Measurements from ENCODE around the gene NDUFC1. TPM values are rescaled to one million over a fixed set of nuclear protein-coding genes. Genes with fewer than 3 reads are reported as not detected.

Gene NDUFC1
- total and polyA plus RNA-seq, 2 donors (not counting 1 experiment from before 2014, with no cell fraction given) = 36.9 to 47.9 TPM

DNA sequence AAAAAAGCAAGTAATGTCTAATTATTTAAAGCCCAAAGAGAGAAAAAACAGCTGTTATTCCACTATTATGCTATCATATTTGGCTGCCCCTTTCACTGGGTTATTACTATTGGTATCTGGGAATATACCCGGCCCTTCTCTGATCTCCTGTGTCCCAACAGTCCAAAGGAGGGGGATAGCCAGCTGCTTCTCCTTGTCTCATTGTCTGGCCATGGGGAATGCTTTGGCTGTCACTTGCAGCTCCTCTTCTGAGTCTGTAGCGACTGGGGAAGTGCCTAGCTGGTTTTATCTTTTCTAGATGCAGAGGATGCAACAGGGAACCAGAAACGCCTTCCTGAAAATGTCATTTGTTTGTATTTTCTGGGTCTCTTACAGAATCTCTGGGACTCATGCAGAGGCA lies 56.1 kb downstream of the NDUFC1 start:
- H3K36me3 ChIP-seq (ENCODE audit: control insufficient read depth, insufficient read depth, low read length) = no peaks in the 10 kb centered on the region
- H2AFZ ChIP-seq (ENCODE audit: low read length) = peak overlapping the region; percentile 6
- H3K79me2 ChIP-seq (ENCODE audit: control insufficient read depth, insufficient read depth, low read length) = no peaks in the 10 kb centered on the region
- peak overlapping the region; percentile 49 for H3K27ac ChIP-seq (ENCODE audit: insufficient read depth, low read length)
- H4K20me1 ChIP-seq (ENCODE audit: control insufficient read depth, extremely low read depth, insufficient read depth, low read length) = no peaks in the 10 kb centered on the region
- H3K9ac ChIP-seq (ENCODE audit: insufficient read depth, low read length) = no peak overlapping the region
- DNase-seq (ENCODE audit: low read depth in 2 of 2) = no peak
- H3K4me1 ChIP-seq (ENCODE audit: control insufficient read depth, extremely low read depth, insufficient read depth, low read length) = peaks cover 19% of the 10 kb centered on the region
- H3K4me2 ChIP-seq (ENCODE audit: extremely low read depth, insufficient read depth, low read length) = no peak overlapping the region
- no peak overlapping the region for H3K4me3 ChIP-seq (replicated peaks in 1 of 4; ENCODE audit: control extremely low read depth in 1 of 4, insufficient read depth in 1 of 4, low read depth in 3 of 4, low read length in 4 of 4)
- no peaks in the 10 kb centered on the region for H3K27me3 ChIP-seq (ENCODE audit: control insufficient read depth, insufficient read depth, low read length)
- H3K9me3 ChIP-seq (ENCODE audit: control insufficient read depth, insufficient read depth, low read depth, low read length) = no peaks in the 10 kb centered on the region
- no peak for TF ChIP-seq EZH2 (IDR thresholded peaks at IDR 0.05; ENCODE audit: low read length, missing control alignments)
- TF ChIP-seq, protein P1, sequence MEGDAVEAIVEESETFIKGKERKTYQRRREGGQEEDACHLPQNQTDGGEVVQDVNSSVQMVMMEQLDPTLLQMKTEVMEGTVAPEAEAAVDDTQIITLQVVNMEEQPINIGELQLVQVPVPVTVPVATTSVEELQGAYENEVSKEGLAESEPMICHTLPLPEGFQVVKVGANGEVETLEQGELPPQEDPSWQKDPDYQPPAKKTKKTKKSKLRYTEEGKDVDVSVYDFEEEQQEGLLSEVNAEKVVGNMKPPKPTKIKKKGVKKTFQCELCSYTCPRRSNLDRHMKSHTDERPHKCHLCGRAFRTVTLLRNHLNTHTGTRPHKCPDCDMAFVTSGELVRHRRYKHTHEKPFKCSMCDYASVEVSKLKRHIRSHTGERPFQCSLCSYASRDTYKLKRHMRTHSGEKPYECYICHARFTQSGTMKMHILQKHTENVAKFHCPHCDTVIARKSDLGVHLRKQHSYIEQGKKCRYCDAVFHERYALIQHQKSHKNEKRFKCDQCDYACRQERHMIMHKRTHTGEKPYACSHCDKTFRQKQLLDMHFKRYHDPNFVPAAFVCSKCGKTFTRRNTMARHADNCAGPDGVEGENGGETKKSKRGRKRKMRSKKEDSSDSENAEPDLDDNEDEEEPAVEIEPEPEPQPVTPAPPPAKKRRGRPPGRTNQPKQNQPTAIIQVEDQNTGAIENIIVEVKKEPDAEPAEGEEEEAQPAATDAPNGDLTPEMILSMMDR (conservative IDR thresholded peaks at IDR 0.05 in 1 of 2, IDR thresholded peaks at IDR 0.05 in 1 of 2; ENCODE audit: low read depth in 1 of 2, low read length in 2 of 2) = no peak

DNA sequence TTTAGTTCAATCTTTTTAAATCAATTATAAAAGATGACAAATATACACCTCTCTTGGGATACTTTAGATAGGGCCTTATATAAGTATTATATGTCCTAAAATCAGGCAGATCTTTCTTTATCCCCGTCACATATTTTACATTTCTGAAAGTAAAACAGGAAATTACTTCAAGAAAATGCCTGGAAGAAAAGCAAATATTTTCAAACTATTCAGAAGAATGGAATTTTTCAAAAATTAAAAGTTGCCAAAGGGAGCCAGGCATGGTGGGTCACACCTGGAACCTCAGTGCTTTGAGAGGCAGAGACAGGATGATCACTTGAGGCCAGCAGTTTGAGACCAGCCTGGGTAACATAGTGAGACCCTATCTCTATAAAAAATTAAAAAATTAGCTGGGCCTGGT lies 56.7 kb downstream of the NDUFC1 start:
- no peaks in the 10 kb centered on the region for H3K9me3 ChIP-seq (ENCODE audit: control insufficient read depth, insufficient read depth, low read depth, low read length)
- H3K9ac ChIP-seq (ENCODE audit: insufficient read depth, low read length) = no peak overlapping the region
- H3K4me3 ChIP-seq (replicated peaks in 1 of 4; ENCODE audit: control extremely low read depth in 1 of 4, insufficient read depth in 1 of 4, low read depth in 3 of 4, low read length in 4 of 4) = no peak overlapping the region
- TF ChIP-seq, protein P1 (conservative IDR thresholded peaks at IDR 0.05 in 1 of 2, IDR thresholded peaks at IDR 0.05 in 1 of 2; ENCODE audit: low read depth in 1 of 2, low read length in 2 of 2) = no peak
- no peak for TF ChIP-seq EZH2 (IDR thresholded peaks at IDR 0.05; ENCODE audit: low read length, missing control alignments)
- peak overlapping the region; percentile 28 for H3K4me2 ChIP-seq (ENCODE audit: extremely low read depth, insufficient read depth, low read length)
- H2AFZ ChIP-seq (ENCODE audit: low read length) = no peak overlapping the region
- H3K27ac ChIP-seq (ENCODE audit: insufficient read depth, low read length) = peak overlapping the region; percentile 49
- no peaks in the 10 kb centered on the region for H3K79me2 ChIP-seq (ENCODE audit: control insufficient read depth, insufficient read depth, low read length)
- H3K36me3 ChIP-seq (ENCODE audit: control insufficient read depth, insufficient read depth, low read length) = no peaks in the 10 kb centered on the region
- peaks cover 19% of the 10 kb centered on the region for H3K4me1 ChIP-seq (ENCODE audit: control insufficient read depth, extremely low read depth, insufficient read depth, low read length)
- no peaks in the 10 kb centered on the region for H3K27me3 ChIP-seq (ENCODE audit: control insufficient read depth, insufficient read depth, low read length)
- peak in 1 of 2 donors; percentile 65 for DNase-seq (ENCODE audit: low read depth in 2 of 2)
- no peaks in the 10 kb centered on the region for H4K20me1 ChIP-seq (ENCODE audit: control insufficient read depth, extremely low read depth, insufficient read depth, low read length)

DNA sequence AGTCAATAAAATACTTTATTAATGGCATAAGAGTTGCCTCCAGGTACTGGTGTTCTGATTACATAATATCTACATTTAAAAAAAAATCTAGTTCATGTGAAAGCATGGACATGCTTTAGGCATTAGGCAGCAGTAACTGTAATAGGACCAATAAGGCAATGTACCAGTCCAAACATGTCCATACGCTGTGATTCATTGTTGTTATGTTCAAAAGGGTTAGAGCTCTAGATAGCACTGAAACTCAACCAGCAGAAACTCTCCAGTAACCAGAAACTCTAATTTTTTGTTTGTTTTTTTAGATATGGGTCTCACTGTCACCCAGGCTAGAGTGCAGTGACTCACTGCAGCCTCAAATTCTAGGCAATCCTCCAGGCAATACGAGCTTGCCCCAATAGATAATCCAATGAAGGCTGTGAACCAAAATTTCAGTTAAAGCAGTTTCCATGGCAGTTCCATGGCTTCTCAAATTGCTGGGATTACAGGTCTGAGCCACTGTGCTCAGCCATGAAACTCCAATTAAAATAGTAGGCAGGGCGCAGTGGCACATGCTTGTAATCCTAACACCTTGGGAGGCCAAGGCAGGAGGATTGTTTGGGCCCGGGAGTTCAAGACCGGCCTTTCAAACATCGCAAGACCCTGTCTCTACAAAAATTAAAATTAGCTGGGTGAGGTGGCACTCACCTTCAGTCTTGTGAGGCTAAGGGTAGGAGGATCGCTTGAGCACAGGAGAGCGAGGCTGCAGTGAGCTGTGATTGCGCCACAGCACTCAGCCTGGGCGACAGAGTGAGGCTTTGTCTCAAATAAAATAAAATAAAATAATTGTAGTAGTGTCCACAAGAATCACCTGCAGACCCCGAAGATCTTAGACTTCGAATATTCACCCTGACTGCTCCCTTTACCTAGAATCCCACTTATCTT lies 58.6 kb downstream of the NDUFC1 start:
- Histone ChIP-seq H3K9me3 (ENCODE audit: control insufficient read depth, insufficient read depth, low read depth, low read length) (no peaks in the 10 kb centered on the region), H3K79me2 (ENCODE audit: control insufficient read depth, insufficient read depth, low read length) (no peaks in the 10 kb centered on the region), H4K20me1 (ENCODE audit: control insufficient read depth, extremely low read depth, insufficient read depth, low read length) (no peaks in the 10 kb centered on the region), H2AFZ (ENCODE audit: low read length) (no peak overlapping the region), H3K4me2 (ENCODE audit: extremely low read depth, insufficient read depth, low read length) (no peak overlapping the region), H3K4me1 (ENCODE audit: control insufficient read depth, extremely low read depth, insufficient read depth, low read length) (peaks cover 19% of the 10 kb centered on the region), H3K36me3 (ENCODE audit: control insufficient read depth, insufficient read depth, low read length) (no peaks in the 10 kb centered on the region), H3K9ac (ENCODE audit: insufficient read depth, low read length) (no peak overlapping the region), H3K27me3 (ENCODE audit: control insufficient read depth, insufficient read depth, low read length) (no peaks in the 10 kb centered on the region), H3K27ac (ENCODE audit: insufficient read depth, low read length) (peak overlapping the region; percentile 57), H3K4me3 (replicated peaks in 1 of 4; ENCODE audit: control extremely low read depth in 1 of 4, insufficient read depth in 1 of 4, low read depth in 3 of 4, low read length in 4 of 4) (no peak overlapping the region)
- DNase-seq (ENCODE audit: low read depth in 2 of 2) = peak; percentile 99
- TF ChIP-seq, protein P1 (conservative IDR thresholded peaks at IDR 0.05 in 1 of 2, IDR thresholded peaks at IDR 0.05 in 1 of 2; ENCODE audit: low read depth in 1 of 2, low read length in 2 of 2) = no peak
- no peak for TF ChIP-seq EZH2 (IDR thresholded peaks at IDR 0.05; ENCODE audit: low read length, missing control alignments)

Data from fibroblast of lung (primary cell).